Testis (tissue), 2 donors: ENCODE data around the gene C4orf50.

Source experiments
- POLR2A ChIP-seq: fragments of 450-650 bp; IDR thresholded peaks from one replicate; pipeline ENCODE4 v1.6.1; 2017; ENCODE audit warnings: antibody characterized with exemption, mild to moderate bottlenecking, moderate library complexity
- TF ChIP-seq, protein P1 (sequence below), 3 experiments: fragments of 450-650 bp in 2 of 3; fragments of 200-600 bp in 1 of 3; sonication (generic) in 1 of 3; IDR thresholded peaks; one replicate each; pipeline ENCODE4 v1.5.1; 2016 to 2019; ENCODE audit warnings: antibody characterized with exemption in 3 of 3, mild to moderate bottlenecking in 2 of 3, moderate library complexity in 1 of 3

DNA sequence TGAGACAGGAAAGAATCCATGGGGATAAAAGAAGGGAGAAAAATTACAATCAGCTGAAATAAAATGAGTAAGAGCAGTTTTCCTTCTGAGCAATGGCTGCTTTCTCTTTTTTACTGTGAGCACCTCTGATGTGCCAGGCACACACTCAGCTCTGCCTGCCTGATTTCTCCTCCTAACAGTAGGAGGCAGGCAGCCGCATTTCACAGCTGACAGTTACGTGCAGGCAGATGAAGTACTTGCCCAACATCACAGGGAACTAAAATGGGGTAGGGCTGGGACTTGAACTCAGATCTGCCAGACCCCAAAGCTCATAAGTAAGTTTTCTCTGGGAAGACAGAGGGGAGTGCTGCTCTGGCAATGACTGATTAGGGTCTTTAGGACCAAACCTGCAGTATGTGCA is 54.6 kb downstream of the C4orf50 start:
- TF ChIP-seq, protein P1, sequence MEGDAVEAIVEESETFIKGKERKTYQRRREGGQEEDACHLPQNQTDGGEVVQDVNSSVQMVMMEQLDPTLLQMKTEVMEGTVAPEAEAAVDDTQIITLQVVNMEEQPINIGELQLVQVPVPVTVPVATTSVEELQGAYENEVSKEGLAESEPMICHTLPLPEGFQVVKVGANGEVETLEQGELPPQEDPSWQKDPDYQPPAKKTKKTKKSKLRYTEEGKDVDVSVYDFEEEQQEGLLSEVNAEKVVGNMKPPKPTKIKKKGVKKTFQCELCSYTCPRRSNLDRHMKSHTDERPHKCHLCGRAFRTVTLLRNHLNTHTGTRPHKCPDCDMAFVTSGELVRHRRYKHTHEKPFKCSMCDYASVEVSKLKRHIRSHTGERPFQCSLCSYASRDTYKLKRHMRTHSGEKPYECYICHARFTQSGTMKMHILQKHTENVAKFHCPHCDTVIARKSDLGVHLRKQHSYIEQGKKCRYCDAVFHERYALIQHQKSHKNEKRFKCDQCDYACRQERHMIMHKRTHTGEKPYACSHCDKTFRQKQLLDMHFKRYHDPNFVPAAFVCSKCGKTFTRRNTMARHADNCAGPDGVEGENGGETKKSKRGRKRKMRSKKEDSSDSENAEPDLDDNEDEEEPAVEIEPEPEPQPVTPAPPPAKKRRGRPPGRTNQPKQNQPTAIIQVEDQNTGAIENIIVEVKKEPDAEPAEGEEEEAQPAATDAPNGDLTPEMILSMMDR (IDR thresholded peaks at IDR 0.05): no peak
- TF ChIP-seq POLR2A: no peak
